ENCODE results near the gene CDK5R1. TPM values are rescaled to one million over a fixed set of nuclear protein-coding genes. Genes with fewer than 3 reads are reported as not detected.

Gene CDK5R1
- total RNA-seq, 1 experiment from 2014 or later, result 3.9 TPM

DNA sequence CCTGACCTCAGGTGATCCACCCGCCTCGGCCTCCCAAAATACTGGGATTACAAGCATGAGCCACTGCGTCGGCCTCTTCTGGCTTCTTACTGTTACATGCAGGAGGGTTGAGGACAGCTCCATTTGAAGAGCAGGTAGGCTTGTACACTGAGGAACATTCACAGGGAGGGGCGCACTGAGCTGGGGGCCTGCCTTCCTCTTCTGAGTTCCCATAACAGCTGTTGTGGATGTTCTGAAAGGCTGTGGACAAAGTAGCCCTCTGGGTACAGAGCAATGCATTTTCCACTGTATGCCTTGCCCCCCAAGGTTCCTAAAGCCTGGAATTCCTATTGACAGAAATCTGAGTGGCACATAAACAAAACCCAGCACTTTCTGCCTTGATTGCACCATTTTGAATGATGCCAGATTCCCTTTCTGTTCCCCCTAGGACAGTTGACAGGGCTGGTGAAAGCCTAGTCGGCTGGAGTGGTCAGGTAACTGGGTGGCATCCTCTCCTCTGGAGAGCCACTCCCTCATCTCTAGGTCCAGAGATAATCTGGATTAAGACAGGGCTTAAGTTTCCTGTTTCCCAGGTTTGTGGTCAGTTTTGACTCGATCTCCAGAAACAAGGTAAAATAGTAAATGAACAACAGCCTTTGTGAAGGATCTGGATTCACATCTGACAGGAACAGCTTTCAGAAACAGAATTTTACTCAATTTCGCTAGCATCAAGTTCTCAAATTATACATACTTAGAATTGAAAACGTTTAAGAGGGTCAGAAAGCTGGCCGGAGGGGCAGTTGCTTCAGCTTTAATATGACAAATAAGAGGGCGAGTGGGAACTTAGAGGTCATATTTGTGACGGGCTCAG is 1.3 kb upstream of the CDK5R1 start:
- Histone ChIP-seq H3K9me3 (ENCODE audit: low read depth, low read length, poor library complexity, severe bottlenecking) (no peaks in the 10 kb centered on the region), H3K27me3 (replicated peaks; ENCODE audit: insufficient read depth, low read depth, low read length, poor library complexity) (no peaks in the 10 kb centered on the region), H3K4me3 (ENCODE audit: low read depth, low read length, poor library complexity, severe bottlenecking) (no peak overlapping the region), H3K36me3 (ENCODE audit: insufficient read depth, low read length, poor library complexity, severe bottlenecking) (peaks cover 1% of the 10 kb centered on the region), H3K4me1 (ENCODE audit: insufficient read depth, low read length, poor library complexity, severe bottlenecking) (peaks cover 11% of the 10 kb centered on the region), H3K27ac (ENCODE audit: low read depth, low read length, poor library complexity, severe bottlenecking) (no peak overlapping the region)
- BruUV-seq (replicated peaks), result no TSS peak
- no peak for TF ChIP-seq CTCF (conservative IDR thresholded peaks at IDR 0.05; ENCODE audit: low read depth, low read length)
- intact Hi-C loops (cut with micrococcal nuclease; ENCODE audit: unreplicated experiment), result no loop called here
- CTCF ChIA-PET, result no interaction called here
- DNase-seq (ENCODE audit: low spot score), result no peak
- POLR2A ChIA-PET (ENCODE audit: low non-redundant PET), result interaction anchor here (0.5 kb wide), 1 partner anchor 41 kb away, joined by 4 read pairs; no protein-coding TSS in a partner anchor

- intact Hi-C loops (cut with micrococcal nuclease; ENCODE audit: unreplicated experiment), result no loop called here
- POLR2A ChIA-PET (ENCODE audit: low non-redundant PET), result no interaction called here
- CTCF ChIA-PET, result interaction anchor here (1.4 kb wide), 1 partner anchor 42 kb away, joined by 4 read pairs; the partner anchor contains the start of gene PSMD11
- no peaks in the 10 kb centered on the region for H3K27me3 ChIP-seq (replicated peaks; ENCODE audit: insufficient read depth, low read depth, low read length, poor library complexity)
- peak overlapping the region; percentile 37 for H3K27ac ChIP-seq (ENCODE audit: low read depth, low read length, poor library complexity, severe bottlenecking)
- peak; percentile 80 for DNase-seq (ENCODE audit: low spot score)
- peaks cover 11% of the 10 kb centered on the region for H3K4me1 ChIP-seq (ENCODE audit: insufficient read depth, low read length, poor library complexity, severe bottlenecking)
- peak overlapping the region; percentile 39 for H3K4me3 ChIP-seq (ENCODE audit: low read depth, low read length, poor library complexity, severe bottlenecking)
- no peaks in the 10 kb centered on the region for H3K36me3 ChIP-seq (ENCODE audit: insufficient read depth, low read length, poor library complexity, severe bottlenecking)
- no peaks in the 10 kb centered on the region for H3K9me3 ChIP-seq (ENCODE audit: low read depth, low read length, poor library complexity, severe bottlenecking)
- no TSS peak for BruUV-seq (replicated peaks)
- TF ChIP-seq EZH2 (IDR thresholded peaks at IDR 0.05; ENCODE audit: borderline replicate concordance, low read depth, low read length, poor library complexity, severe bottlenecking), result no peak
- no peak for TF ChIP-seq CTCF (conservative IDR thresholded peaks at IDR 0.05; ENCODE audit: low read depth, low read length)
Observed at GRCh38 chr17:32486111-32486700, 587 bp upstream of the CDK5R1 start.

- H3K27ac ChIP-seq (ENCODE audit: low read depth, low read length, poor library complexity, severe bottlenecking), result no peak overlapping the region
- no peak for DNase-seq (ENCODE audit: low spot score)
- H3K9me3 ChIP-seq (ENCODE audit: low read depth, low read length, poor library complexity, severe bottlenecking), result no peaks in the 10 kb centered on the region
- TF ChIP-seq CTCF (conservative IDR thresholded peaks at IDR 0.05; ENCODE audit: low read depth, low read length) (no peak), EZH2 (IDR thresholded peaks at IDR 0.05; ENCODE audit: borderline replicate concordance, low read depth, low read length, poor library complexity, severe bottlenecking) (no peak)
- H3K4me3 ChIP-seq (ENCODE audit: low read depth, low read length, poor library complexity, severe bottlenecking), result peak overlapping the region; percentile 51
- H3K27me3 ChIP-seq (replicated peaks; ENCODE audit: insufficient read depth, low read depth, low read length, poor library complexity), result no peaks in the 10 kb centered on the region
- intact Hi-C loops (cut with micrococcal nuclease; ENCODE audit: unreplicated experiment), result no loop called here
- H3K4me1 ChIP-seq (ENCODE audit: insufficient read depth, low read length, poor library complexity, severe bottlenecking), result peaks cover 11% of the 10 kb centered on the region
- POLR2A ChIA-PET (ENCODE audit: low non-redundant PET), result no interaction called here
- BruUV-seq (replicated peaks), result TSS peak; percentile 15
- H3K36me3 ChIP-seq (ENCODE audit: insufficient read depth, low read length, poor library complexity, severe bottlenecking), result no peaks in the 10 kb centered on the region
- CTCF ChIA-PET, result interaction anchor here (1.4 kb wide), 1 partner anchor 43 kb away, joined by 4 read pairs; the partner anchor contains the start of gene PSMD11
Observed at GRCh38 chr17:32487473-32488176, 832 bp downstream of the CDK5R1 start.

Measured in A673 (cell line).